ENCODE measurements around the gene SRSF3.
"Not testable (repeated sequence)": the region's sequence is repeated elsewhere in the genome, so short reads cannot be mapped to it uniquely, and the experiment has no call there.

Gene SRSF3

GRCh38 chr6:36604090-36605060 lies 10.2 kb downstream of the SRSF3 start:
- DNase-seq, result no peak

- DNase-seq, result no peak
Observed at GRCh38 chr6:36605143-36605542, 11.0 kb downstream of the SRSF3 start.

- no peak for DNase-seq
Observed at GRCh38 chr6:36605560-36606391, 11.6 kb downstream of the SRSF3 start.

- not testable (repeated sequence) for DNase-seq
Observed at GRCh38 chr6:36607305-36607682, 13.1 kb downstream of the SRSF3 start.

GRCh38 chr6:36607683-36608386 lies 13.7 kb downstream of the SRSF3 start:
- no peak for DNase-seq

- DNase-seq, result no peak
Observed at GRCh38 chr6:36608788-36609563, 14.8 kb downstream of the SRSF3 start.

- no peak for DNase-seq
Observed at GRCh38 chr6:36609582-36609981, 15.4 kb downstream of the SRSF3 start.

- DNase-seq, result no peak
Observed at GRCh38 chr6:36610041-36610955, 16.1 kb downstream of the SRSF3 start.

GRCh38 chr6:36610956-36611336 lies 16.8 kb downstream of the SRSF3 start:
- DNase-seq, result no peak

GRCh38 chr6:36611679-36612078 lies 17.5 kb downstream of the SRSF3 start:
- DNase-seq, result not testable (repeated sequence)

GRCh38 chr6:36612101-36612625 lies 18.0 kb downstream of the SRSF3 start:
- DNase-seq, result no peak

GRCh38 chr6:36613200-36613995 lies 19.2 kb downstream of the SRSF3 start:
- DNase-seq, result no peak

GRCh38 chr6:36615018-36615761 lies 21.0 kb downstream of the SRSF3 start:
- DNase-seq, result peak in 3 of 51 donors; percentile 7 to 38 (median 21)

- DNase-seq, result peak in 1 of 51 donors; percentile 31
Observed at GRCh38 chr6:36616893-36617521, 22.8 kb downstream of the SRSF3 start.

- no peak for DNase-seq
Observed at GRCh38 chr6:36618366-36619355, 24.5 kb downstream of the SRSF3 start.

- no peak for DNase-seq
Observed at GRCh38 chr6:36621371-36621855, 27.3 kb downstream of the SRSF3 start.
